ENCODE measurements around the gene LGI4. TPM values are rescaled to one million over a fixed set of nuclear protein-coding genes. Genes with fewer than 3 reads are reported as not detected.

LGI4 gene
- total and polyA plus RNA-seq, 2 experiments from 2014 or later = 3.4 to 4.3 TPM

DNA sequence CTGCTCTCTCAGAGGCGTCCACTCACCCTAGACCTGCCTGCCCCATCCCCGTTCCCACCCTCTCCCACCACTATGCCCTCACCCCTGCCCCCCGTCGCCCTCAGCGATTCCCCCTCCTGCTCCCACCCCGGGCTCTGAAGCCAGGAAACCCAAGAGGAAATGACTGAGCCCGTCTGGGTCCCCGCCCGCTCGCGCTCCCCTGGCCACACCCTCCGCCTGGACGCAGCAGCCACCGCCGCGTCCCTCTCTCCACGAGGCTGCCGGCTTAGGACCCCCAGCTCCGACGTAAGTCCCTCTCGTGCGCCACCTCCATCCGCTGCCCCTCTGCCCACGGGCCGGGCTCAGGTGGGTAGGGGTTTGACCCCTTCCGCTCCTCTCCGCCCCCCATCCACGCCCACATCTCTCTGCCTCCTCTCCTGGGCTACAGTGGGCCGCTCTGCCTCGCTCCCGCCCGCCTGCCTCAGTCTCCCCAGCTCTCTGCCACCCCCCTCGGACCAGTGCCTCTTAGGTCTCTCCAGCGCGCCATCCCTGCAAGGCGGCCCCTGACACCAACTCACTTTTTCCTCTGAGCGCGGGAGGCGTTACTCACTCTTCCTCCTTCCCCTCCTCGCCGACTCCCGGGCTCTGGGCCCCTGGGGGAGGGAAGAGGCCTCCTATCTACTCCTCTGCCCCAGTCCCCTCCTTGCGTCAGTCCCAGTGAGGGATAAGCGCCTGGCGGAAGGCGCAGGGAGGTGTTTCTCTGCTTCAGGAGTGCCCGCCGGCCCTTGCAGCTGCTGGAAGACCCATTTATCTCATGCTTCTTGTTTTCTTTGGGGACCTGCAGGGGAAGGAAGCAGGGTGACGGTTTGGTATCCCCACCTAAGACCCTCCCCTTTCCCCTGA is 19.9 kb upstream of the LGI4 start, which contains the start of gene FXYD5:
Gene FXYD5, plus strand, starts transcription at position 211 of the 882 bp plus-strand sequence. CDS start 816 bp downstream, outside the sequence.
- Mint-ChIP-seq H3K27ac (peak within 1 kb of the TSS; percentile 84), H3K4me3 (peak within 1 kb of the TSS; percentile 90), H3K4me1 (peaks cover 43% of the 10 kb centered on the region), H3K27me3 (ENCODE audit: insufficient read depth, low read depth, poor library complexity) (peaks cover 14% of the 10 kb centered on the region), H3K36me3 (ENCODE audit: low read depth) (peaks cover 41% of the 10 kb centered on the region), H3K9me3 (no peaks in the 10 kb centered on the region)
- peaks cover 21% of the 10 kb centered on the region for H3K36me3 ChIP-seq (ENCODE audit: insufficient read depth)
- DNase-seq (ENCODE audit: low spot score) = peak; percentile 86
- TF ChIP-seq EZH2 (IDR thresholded peaks at IDR 0.05; ENCODE audit: low read depth, unreplicated experiment) = no peak
- TF ChIP-seq, protein P1, sequence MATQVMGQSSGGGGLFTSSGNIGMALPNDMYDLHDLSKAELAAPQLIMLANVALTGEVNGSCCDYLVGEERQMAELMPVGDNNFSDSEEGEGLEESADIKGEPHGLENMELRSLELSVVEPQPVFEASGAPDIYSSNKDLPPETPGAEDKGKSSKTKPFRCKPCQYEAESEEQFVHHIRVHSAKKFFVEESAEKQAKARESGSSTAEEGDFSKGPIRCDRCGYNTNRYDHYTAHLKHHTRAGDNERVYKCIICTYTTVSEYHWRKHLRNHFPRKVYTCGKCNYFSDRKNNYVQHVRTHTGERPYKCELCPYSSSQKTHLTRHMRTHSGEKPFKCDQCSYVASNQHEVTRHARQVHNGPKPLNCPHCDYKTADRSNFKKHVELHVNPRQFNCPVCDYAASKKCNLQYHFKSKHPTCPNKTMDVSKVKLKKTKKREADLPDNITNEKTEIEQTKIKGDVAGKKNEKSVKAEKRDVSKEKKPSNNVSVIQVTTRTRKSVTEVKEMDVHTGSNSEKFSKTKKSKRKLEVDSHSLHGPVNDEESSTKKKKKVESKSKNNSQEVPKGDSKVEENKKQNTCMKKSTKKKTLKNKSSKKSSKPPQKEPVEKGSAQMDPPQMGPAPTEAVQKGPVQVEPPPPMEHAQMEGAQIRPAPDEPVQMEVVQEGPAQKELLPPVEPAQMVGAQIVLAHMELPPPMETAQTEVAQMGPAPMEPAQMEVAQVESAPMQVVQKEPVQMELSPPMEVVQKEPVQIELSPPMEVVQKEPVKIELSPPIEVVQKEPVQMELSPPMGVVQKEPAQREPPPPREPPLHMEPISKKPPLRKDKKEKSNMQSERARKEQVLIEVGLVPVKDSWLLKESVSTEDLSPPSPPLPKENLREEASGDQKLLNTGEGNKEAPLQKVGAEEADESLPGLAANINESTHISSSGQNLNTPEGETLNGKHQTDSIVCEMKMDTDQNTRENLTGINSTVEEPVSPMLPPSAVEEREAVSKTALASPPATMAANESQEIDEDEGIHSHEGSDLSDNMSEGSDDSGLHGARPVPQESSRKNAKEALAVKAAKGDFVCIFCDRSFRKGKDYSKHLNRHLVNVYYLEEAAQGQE (IDR thresholded peaks at IDR 0.05; ENCODE audit: unreplicated experiment) = no peak
- TF ChIP-seq CREB1 (CRISPR knock-in tag; IDR thresholded peaks at IDR 0.05; ENCODE audit: low read depth) = no peak
- TF ChIP-seq, protein P2, sequence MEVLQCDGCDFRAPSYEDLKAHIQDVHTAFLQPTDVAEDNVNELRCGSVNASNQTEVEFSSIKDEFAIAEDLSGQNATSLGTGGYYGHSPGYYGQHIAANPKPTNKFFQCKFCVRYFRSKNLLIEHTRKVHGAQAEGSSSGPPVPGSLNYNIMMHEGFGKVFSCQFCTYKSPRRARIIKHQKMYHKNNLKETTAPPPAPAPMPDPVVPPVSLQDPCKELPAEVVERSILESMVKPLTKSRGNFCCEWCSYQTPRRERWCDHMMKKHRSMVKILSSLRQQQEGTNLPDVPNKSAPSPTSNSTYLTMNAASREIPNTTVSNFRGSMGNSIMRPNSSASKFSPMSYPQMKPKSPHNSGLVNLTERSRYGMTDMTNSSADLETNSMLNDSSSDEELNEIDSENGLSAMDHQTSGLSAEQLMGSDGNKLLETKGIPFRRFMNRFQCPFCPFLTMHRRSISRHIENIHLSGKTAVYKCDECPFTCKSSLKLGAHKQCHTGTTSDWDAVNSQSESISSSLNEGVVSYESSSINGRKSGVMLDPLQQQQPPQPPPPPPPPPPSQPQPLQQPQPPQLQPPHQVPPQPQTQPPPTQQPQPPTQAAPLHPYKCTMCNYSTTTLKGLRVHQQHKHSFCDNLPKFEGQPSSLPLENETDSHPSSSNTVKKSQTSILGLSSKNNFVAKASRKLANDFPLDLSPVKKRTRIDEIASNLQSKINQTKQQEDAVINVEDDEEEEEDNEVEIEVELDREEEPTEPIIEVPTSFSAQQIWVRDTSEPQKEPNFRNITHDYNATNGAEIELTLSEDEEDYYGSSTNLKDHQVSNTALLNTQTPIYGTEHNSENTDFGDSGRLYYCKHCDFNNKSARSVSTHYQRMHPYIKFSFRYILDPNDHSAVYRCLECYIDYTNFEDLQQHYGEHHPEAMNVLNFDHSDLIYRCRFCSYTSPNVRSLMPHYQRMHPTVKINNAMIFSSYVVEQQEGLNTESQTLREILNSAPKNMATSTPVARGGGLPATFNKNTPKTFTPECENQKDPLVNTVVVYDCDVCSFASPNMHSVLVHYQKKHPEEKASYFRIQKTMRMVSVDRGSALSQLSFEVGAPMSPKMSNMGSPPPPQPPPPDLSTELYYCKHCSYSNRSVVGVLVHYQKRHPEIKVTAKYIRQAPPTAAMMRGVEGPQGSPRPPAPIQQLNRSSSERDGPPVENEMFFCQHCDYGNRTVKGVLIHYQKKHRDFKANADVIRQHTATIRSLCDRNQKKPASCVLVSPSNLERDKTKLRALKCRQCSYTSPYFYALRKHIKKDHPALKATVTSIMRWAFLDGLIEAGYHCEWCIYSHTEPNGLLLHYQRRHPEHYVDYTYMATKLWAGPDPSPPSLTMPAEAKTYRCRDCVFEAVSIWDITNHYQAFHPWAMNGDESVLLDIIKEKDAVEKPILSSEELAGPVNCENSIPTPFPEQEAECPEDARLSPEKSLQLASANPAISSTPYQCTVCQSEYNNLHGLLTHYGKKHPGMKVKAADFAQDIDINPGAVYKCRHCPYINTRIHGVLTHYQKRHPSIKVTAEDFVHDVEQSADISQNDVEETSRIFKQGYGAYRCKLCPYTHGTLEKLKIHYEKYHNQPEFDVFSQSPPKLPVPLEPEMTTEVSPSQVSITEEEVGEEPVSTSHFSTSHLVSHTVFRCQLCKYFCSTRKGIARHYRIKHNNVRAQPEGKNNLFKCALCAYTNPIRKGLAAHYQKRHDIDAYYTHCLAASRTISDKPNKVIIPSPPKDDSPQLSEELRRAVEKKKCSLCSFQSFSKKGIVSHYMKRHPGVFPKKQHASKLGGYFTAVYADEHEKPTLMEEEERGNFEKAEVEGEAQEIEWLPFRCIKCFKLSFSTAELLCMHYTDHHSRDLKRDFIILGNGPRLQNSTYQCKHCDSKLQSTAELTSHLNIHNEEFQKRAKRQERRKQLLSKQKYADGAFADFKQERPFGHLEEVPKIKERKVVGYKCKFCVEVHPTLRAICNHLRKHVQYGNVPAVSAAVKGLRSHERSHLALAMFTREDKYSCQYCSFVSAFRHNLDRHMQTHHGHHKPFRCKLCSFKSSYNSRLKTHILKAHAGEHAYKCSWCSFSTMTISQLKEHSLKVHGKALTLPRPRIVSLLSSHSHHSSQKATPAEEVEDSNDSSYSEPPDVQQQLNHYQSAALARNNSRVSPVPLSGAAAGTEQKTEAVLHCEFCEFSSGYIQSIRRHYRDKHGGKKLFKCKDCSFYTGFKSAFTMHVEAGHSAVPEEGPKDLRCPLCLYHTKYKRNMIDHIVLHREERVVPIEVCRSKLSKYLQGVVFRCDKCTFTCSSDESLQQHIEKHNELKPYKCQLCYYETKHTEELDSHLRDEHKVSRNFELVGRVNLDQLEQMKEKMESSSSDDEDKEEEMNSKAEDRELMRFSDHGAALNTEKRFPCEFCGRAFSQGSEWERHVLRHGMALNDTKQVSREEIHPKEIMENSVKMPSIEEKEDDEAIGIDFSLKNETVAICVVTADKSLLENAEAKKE (CRISPR knock-in tag; IDR thresholded peaks at IDR 0.05) = no peak
- TF ChIP-seq JUNB (IDR thresholded peaks at IDR 0.05; ENCODE audit: unreplicated experiment) = no peak
- peak; percentile 72 for TF ChIP-seq POLR2AphosphoS5 (IDR thresholded peaks at IDR 0.05; ENCODE audit: low read depth)
- H3K4me2 ChIP-seq = peak within 1 kb of the TSS; percentile 84
- peaks cover 26% of the 10 kb centered on the region for H3K4me1 ChIP-seq (ENCODE audit: insufficient read depth)
- no peaks in the 10 kb centered on the region for H3K27me3 ChIP-seq (ENCODE audit: insufficient read depth)
- H3K9me2 ChIP-seq (ENCODE audit: insufficient read depth) = no peaks in the 10 kb centered on the region
- H4K20me1 ChIP-seq (replicated peaks; ENCODE audit: insufficient read depth) = peaks cover 12% of the 10 kb centered on the region; the same call in 1 of the 2 replicates
- peak within 1 kb of the TSS; percentile 91; the same call in 1 of the 2 replicates for H3K27ac ChIP-seq (ENCODE audit: low read depth)
- peaks cover 17% of the 10 kb centered on the region; the same call in 1 of the 2 replicates for H3F3A ChIP-seq (replicated peaks; ENCODE audit: low read depth)
- peak; percentile 64 for ATAC-seq
- H3K4me3 ChIP-seq = peak within 1 kb of the TSS; percentile 90
- peak within 1 kb of the TSS; percentile 90 for H2AFZ ChIP-seq
- peaks cover 16% of the 10 kb centered on the region for H3K79me2 ChIP-seq (replicated peaks; ENCODE audit: insufficient read depth)

Data from GM23338 (cell line).